NB4 (cell line): ENCODE results near the gene HIF1AN.

Source experiments
- CTCF ChIP-seq: IDR thresholded peaks from one replicate; pipeline ENCODE4 v1.5.1; 2012; ENCODE audit warnings: low read depth, low read length
- POLR2A ChIP-seq: IDR thresholded peaks from 2 replicates; pipeline ENCODE4 v1.6.1; 2011; ENCODE audit warnings: mild to moderate bottlenecking; ENCODE audit not compliant: insufficient read length; ENCODE audit errors: extremely low read depth

- no peak for TF ChIP-seq CTCF
- no peak for TF ChIP-seq POLR2A
Measured at GRCh38 chr10:100507357-100507732, 28.4 kb upstream of the HIF1AN start.
